GM18499 (cell line): ENCODE results near the gene SAT2.

ENCODE experiments used
- ATAC-seq: cut with Tn5 transposase; IDR thresholded peaks from one replicate; pipeline ENCODE4 v1.9.1; 2021; ENCODE audit warnings: moderate number of reproducible peaks; ENCODE audit not compliant: insufficient read depth, unreplicated experiment

The SAT2 gene

GRCh38 chr17:7593296-7593695 is 34.3 kb downstream of the SAT2 start:
- no peak for ATAC-seq

GRCh38 chr17:7592422-7593021 is 35.1 kb downstream of the SAT2 start:
- no peak for ATAC-seq

GRCh38 chr17:7591596-7591995 is 36.0 kb downstream of the SAT2 start:
- ATAC-seq, result no peak

GRCh38 chr17:7590743-7591142 is 36.9 kb downstream of the SAT2 start:
- no peak for ATAC-seq

GRCh38 chr17:7589891-7590691 is 37.5 kb downstream of the SAT2 start, which contains the start of gene SOX15:
Gene SOX15 (minus strand): TSS chr17:7590094. CDS start chr17:7589676, 418 bp downstream.
- no peak for ATAC-seq

GRCh38 chr17:7589204-7589868 is 38.3 kb downstream of the SAT2 start:
- no peak for ATAC-seq

- ATAC-seq, result no peak
Observed at GRCh38 chr17:7588553-7589203, 38.9 kb downstream of the SAT2 start.

- no peak for ATAC-seq
Observed at GRCh38 chr17:7587420-7588151, 40.0 kb downstream of the SAT2 start.

GRCh38 chr17:7586673-7587419 is 40.8 kb downstream of the SAT2 start:
- no peak for ATAC-seq

GRCh38 chr17:7583253-7584109 is 44.1 kb downstream of the SAT2 start, which contains the start of gene MPDU1:
Gene MPDU1 (plus strand): TSS chr17:7583852. CDS start chr17:7583863, 11 bp downstream.
- ATAC-seq, result peak; percentile 57

GRCh38 chr17:7582396-7583252 is 45.0 kb downstream of the SAT2 start:
- no peak for ATAC-seq

- ATAC-seq, result no peak
Observed at GRCh38 chr17:7580604-7581575, 46.7 kb downstream of the SAT2 start.

- no peak for ATAC-seq
Observed at GRCh38 chr17:7579834-7580603, 47.6 kb downstream of the SAT2 start.

GRCh38 chr17:7579001-7579833 is 48.4 kb downstream of the SAT2 start, which contains the start of gene CD68:
Gene CD68 (plus strand): TSS chr17:7579638. CDS start chr17:7579678, 40 bp downstream.
- ATAC-seq, result no peak
